Activated CD4-positive, alpha-beta T cell treated with anti-CD3 and anti-CD28 coated beads, Interleukin-2, amount 10 ng/mL, durations not matched to agents 24 days and 14 days (primary cell): ENCODE data around the gene CSF1. TPM values are rescaled to one million over a fixed set of nuclear protein-coding genes. Genes with fewer than 3 reads are reported as not detected.
"Not testable (repeated sequence)": the region's sequence is repeated elsewhere in the genome, so short reads cannot be mapped to it uniquely, and the experiment has no call there.

Experiments used
- DNase-seq: peaks from one replicate; pipeline ENCODE4 v3.0.0; 2022
- H3K27ac Mint-ChIP-seq: one replicate; pipeline ENCODE4 v1.8.0; 2022; ENCODE audit warnings: mild to moderate bottlenecking, mixed read lengths
- H3K27me3 Mint-ChIP-seq: one replicate; pipeline ENCODE4 v1.8.0; 2022; ENCODE audit warnings: mixed read lengths
- H3K36me3 Mint-ChIP-seq: one replicate; pipeline ENCODE4 v1.8.0; 2022; ENCODE audit warnings: low read depth, mild to moderate bottlenecking, mixed read lengths
- H3K4me1 Mint-ChIP-seq: one replicate; pipeline ENCODE4 v1.8.0; 2021; ENCODE audit warnings: mixed read lengths
- H3K4me3 Mint-ChIP-seq: one replicate; pipeline ENCODE4 v1.8.0; 2022; ENCODE audit warnings: mild to moderate bottlenecking, moderate library complexity, mixed read lengths
- H3K9me3 Mint-ChIP-seq: one replicate; pipeline ENCODE4 v1.8.0; 2021; ENCODE audit warnings: mixed read lengths
- intact Hi-C: fragments of 100-400 bp; cut with micrococcal nuclease; formaldehyde crosslinking; loops from one replicate; pipeline ENCODE4 v1.15.1; 2023
- total RNA-seq: library from RNA; stranded (reverse); gene quantifications from 2 replicates; pipeline ENCODE4 v1.2.3, GENCODE V29; 2022

CSF1 gene
- total RNA-seq, 1 donor from 2014 or later = 193 TPM

DNA sequence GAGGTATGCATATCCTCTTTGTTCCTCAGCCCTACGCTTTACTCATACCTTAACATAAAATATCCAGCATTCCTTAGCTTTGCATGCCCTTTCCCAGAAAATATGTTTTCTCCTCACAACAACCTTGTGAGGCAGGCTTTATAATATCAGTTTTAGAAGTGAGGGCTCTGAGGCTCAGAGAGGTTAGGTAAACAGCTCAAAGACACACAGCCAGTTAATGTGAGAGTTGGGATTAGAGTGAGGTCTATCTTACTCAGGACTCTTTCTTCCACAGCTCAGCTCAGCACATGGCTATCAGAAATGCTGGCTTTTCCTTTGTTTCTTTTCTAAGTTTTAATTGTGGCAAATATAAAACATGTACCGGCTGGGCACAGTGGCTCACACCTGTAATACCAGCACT is 27.9 kb downstream of the CSF1 start:
- intact Hi-C loops = no loop called here
- peaks cover 8% of the 10 kb centered on the region for H3K4me1 Mint-ChIP-seq
- H3K4me3 Mint-ChIP-seq = no peak overlapping the region
- H3K27me3 Mint-ChIP-seq = peaks cover 16% of the 10 kb centered on the region
- H3K27ac Mint-ChIP-seq = no peak overlapping the region
- DNase-seq = no peak
- H3K9me3 Mint-ChIP-seq = peaks cover 14% of the 10 kb centered on the region
- peaks cover 7% of the 10 kb centered on the region for H3K36me3 Mint-ChIP-seq

- H3K27me3 Mint-ChIP-seq = peaks cover 20% of the 10 kb centered on the region
- peaks cover 2% of the 10 kb centered on the region for H3K4me1 Mint-ChIP-seq
- H3K27ac Mint-ChIP-seq = no peak overlapping the region
- H3K9me3 Mint-ChIP-seq = peaks cover 8% of the 10 kb centered on the region
- intact Hi-C loops = no loop called here
- no peak for DNase-seq
- no peak overlapping the region for H3K4me3 Mint-ChIP-seq
- peaks cover 4% of the 10 kb centered on the region for H3K36me3 Mint-ChIP-seq
Measured at GRCh38 chr1:109942434-109942833, 31.8 kb downstream of the CSF1 start.

DNA sequence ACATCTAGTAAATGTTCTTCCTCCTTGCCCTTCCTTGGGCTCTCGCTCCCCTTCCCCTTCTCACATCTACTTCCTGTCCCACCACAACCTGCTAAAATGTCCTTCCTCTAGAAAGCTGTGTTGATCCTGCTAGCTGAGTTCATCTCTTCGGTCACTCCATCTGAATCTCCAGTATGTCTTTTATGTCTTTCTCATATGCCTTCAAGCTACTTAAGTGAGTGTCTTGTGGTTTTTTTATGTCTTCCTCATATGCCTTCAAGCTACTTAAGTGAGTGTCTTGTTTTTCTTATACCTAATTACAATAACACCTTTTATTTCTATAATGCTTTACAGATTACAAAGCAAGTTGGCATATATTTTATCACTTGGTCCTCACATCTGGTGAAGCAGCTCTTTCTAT is 33.9 kb downstream of the CSF1 start:
- Mint-ChIP-seq H3K27me3 (peaks cover 11% of the 10 kb centered on the region), H3K36me3 (no peaks in the 10 kb centered on the region), H3K9me3 (peaks cover 4% of the 10 kb centered on the region), H3K4me1 (peaks cover 2% of the 10 kb centered on the region), H3K4me3 (no peak overlapping the region), H3K27ac (no peak overlapping the region)
- intact Hi-C loops = no loop called here
- no peak for DNase-seq

DNA sequence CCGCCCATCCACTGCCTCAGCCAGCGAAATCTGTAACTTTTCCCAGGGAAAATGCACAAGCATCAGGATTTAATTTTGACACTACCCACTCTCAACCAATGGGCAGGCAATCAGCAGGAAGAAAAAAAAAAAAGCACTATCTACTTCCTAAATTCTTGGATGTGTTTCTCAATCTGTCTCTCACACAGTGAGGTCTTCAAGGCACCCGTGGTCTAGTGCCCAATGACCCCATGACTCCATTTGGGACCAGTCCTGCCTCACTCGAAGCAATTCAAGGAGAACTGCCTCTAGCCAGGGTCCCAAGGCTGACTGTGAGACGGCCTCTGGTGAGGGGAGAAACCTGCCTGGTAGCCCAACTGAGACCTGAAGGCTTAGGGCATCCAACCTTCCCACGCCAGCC is 35.9 kb downstream of the CSF1 start:
- intact Hi-C loops = no loop called here
- Mint-ChIP-seq H3K27me3 (peaks cover 11% of the 10 kb centered on the region), H3K36me3 (no peaks in the 10 kb centered on the region), H3K4me3 (no peak overlapping the region), H3K4me1 (peaks cover 2% of the 10 kb centered on the region), H3K9me3 (peaks cover 4% of the 10 kb centered on the region), H3K27ac (no peak overlapping the region)
- no peak for DNase-seq

DNA sequence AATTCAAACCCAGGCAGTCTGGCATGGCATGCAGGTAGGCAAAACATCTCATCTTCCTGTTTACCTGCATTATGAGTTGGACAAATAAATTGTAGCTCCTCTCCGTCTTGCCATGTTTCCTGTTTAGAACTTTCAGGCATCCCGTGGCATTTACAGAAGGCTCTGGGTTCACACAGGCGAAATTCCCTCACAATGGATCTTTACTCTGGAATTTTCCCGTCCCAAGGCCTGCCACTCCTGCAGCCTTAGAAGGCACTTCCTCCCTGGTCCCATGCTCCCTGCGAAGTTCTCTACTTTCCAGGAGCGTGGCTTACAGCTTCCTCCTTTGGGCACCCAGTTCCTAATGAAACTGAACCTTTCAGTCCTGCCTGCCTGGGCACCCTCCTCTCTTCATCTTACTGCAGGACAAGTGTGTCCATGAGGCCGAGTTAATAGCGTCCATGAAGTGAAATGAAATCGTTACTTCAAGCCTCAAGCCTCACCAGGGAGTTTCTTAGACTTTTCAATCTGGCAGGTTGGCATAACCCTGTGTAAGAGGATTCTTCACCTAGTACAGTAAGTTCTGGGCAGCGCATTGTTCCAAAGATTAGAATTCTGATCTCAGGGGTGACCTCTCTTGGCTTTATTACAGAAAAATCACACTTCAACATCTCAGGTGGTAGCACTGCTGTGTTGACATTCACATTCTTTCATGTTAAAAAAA is 37.1 kb downstream of the CSF1 start:
- H3K27me3 Mint-ChIP-seq = peaks cover 10% of the 10 kb centered on the region
- H3K4me3 Mint-ChIP-seq = no peak overlapping the region
- intact Hi-C loops = no loop called here
- peaks cover 4% of the 10 kb centered on the region for H3K9me3 Mint-ChIP-seq
- no peaks in the 10 kb centered on the region for H3K36me3 Mint-ChIP-seq
- H3K4me1 Mint-ChIP-seq = peaks cover 2% of the 10 kb centered on the region
- DNase-seq = no peak
- H3K27ac Mint-ChIP-seq = no peak overlapping the region

DNA sequence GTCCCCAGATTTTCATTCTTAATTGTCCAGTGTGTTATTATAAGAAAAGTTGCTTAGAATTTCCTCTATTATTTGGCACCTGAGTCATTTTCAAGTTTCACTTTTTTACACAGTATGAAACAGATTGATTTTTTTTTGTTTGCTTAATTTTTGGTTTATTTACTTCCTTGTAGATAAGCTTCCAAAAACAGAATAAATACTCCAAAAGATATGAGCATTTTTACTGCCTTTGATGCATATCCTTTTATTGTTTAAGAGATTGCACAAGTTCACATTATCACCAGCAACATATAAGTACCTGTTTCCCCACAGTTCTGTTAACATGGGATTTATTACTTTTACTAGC is 37.6 kb downstream of the CSF1 start:
- H3K4me1 Mint-ChIP-seq = peaks cover 2% of the 10 kb centered on the region
- intact Hi-C loops = no loop called here
- no peak overlapping the region for H3K4me3 Mint-ChIP-seq
- H3K27ac Mint-ChIP-seq = no peak overlapping the region
- no peaks in the 10 kb centered on the region for H3K36me3 Mint-ChIP-seq
- H3K9me3 Mint-ChIP-seq = peaks cover 4% of the 10 kb centered on the region
- peaks cover 7% of the 10 kb centered on the region for H3K27me3 Mint-ChIP-seq
- DNase-seq = no peak

DNA sequence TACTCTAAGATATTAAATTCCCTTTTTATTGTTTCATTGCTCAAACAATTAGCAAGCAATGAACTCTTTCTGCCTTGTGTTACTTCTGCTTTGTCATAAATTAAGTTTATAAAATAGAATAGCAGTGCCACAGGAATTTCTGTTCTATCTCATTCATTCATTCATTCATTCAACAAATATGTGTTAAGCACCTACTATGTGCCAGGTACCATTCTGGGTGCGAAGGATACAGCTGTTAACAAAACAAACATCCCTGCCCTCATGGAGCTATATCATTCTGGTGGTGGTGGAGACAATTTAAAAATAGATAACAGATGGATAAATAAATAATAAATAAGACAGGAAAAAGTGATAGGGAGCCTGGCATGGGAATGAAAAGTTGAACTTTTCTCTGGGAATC is 39.4 kb downstream of the CSF1 start:
- Mint-ChIP-seq H3K27ac (no peak overlapping the region), H3K36me3 (no peaks in the 10 kb centered on the region)

GRCh38 chr1:109950509-109950908 is 39.9 kb downstream of the CSF1 start:
- H3K36me3 Mint-ChIP-seq = no peaks in the 10 kb centered on the region
- DNase-seq = no peak
- H3K27me3 Mint-ChIP-seq = peaks cover 7% of the 10 kb centered on the region
- intact Hi-C loops = no loop called here
- H3K27ac Mint-ChIP-seq = no peak overlapping the region
- no peaks in the 10 kb centered on the region for H3K4me1 Mint-ChIP-seq
- no peak overlapping the region for H3K4me3 Mint-ChIP-seq
- peaks cover 4% of the 10 kb centered on the region for H3K9me3 Mint-ChIP-seq

More for the DNA sequence above, 39.4 kb downstream of the CSF1 start:
- no peak for DNase-seq
- Mint-ChIP-seq H3K4me1 (no peaks in the 10 kb centered on the region), H3K27me3 (peaks cover 7% of the 10 kb centered on the region), H3K9me3 (peaks cover 4% of the 10 kb centered on the region), H3K4me3 (no peak overlapping the region)
- intact Hi-C loops = no loop called here

DNA sequence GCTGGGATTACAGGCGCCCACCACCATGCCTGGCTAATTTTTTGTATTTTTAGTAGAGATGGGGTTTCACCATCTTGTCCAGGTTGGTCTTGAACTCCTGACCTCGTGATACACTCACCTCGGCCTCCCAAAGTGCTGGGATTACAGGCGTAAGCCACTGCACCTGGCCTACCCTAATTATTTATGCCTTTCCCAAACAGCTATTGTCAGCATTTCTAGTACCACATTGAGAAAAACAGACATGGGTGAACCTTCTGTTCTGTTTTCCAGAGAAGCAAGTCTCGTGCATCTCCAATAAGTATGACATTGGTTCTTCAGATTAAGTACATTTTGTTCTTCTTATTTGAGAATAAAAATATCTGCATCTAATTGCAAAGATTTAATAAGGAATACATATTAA is 40.9 kb downstream of the CSF1 start:
- H3K4me3 Mint-ChIP-seq, intact Hi-C loops, H3K9me3 Mint-ChIP-seq, H3K27me3 Mint-ChIP-seq, DNase-seq, H3K36me3 Mint-ChIP-seq, H3K4me1 Mint-ChIP-seq, H3K27ac Mint-ChIP-seq: not testable (repeated sequence)

DNA sequence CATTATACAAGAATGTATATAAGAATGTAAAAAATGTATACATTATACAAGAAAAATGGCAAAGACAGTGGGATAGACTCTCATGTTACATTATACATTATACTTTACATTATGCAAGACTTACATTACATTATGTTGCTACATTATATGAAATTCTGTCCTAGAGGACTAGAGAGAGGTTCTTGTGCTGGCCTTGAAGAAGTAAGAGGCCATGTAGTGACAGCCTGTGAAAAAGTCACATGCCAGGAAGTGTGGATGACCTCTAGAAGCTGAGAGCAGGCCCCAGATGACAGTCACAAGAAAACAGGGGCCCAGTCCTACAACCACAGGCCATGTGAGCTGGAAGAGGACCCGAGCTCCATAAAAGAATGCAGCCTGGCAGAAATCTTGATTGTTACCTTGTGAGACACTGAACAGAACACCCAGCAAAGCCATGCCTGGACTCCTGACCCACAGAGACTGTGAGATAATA is 43.4 kb downstream of the CSF1 start:
- no peak overlapping the region for H3K27ac Mint-ChIP-seq
- no peaks in the 10 kb centered on the region for H3K36me3 Mint-ChIP-seq
- no peaks in the 10 kb centered on the region for H3K4me1 Mint-ChIP-seq
- intact Hi-C loops = no loop called here
- H3K4me3 Mint-ChIP-seq = no peak overlapping the region
- H3K27me3 Mint-ChIP-seq = peaks cover 19% of the 10 kb centered on the region
- H3K9me3 Mint-ChIP-seq = no peaks in the 10 kb centered on the region
- DNase-seq = no peak

DNA sequence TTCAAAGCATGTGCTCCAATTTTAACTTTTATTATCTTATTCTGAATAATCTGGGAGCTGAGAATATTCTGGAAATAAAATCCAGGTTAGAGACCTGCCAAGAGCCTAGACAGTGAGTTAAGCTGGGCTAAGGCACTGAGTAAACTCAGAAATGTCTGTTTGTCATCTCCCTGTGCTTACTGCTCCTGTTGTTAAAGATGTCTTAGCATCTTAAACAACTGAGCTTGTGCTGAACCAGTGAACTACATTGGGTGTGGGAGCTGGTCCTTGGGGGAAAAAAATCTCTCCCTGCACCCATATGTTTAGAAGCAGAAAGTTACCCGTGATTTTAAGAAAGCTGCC is 49.0 kb downstream of the CSF1 start:
- H3K27ac Mint-ChIP-seq = no peak overlapping the region
- no peak overlapping the region for H3K4me3 Mint-ChIP-seq
- intact Hi-C loops = no loop called here
- no peaks in the 10 kb centered on the region for H3K4me1 Mint-ChIP-seq
- no peaks in the 10 kb centered on the region for H3K36me3 Mint-ChIP-seq
- DNase-seq = no peak
- H3K9me3 Mint-ChIP-seq = no peaks in the 10 kb centered on the region
- peaks cover 29% of the 10 kb centered on the region for H3K27me3 Mint-ChIP-seq

DNA sequence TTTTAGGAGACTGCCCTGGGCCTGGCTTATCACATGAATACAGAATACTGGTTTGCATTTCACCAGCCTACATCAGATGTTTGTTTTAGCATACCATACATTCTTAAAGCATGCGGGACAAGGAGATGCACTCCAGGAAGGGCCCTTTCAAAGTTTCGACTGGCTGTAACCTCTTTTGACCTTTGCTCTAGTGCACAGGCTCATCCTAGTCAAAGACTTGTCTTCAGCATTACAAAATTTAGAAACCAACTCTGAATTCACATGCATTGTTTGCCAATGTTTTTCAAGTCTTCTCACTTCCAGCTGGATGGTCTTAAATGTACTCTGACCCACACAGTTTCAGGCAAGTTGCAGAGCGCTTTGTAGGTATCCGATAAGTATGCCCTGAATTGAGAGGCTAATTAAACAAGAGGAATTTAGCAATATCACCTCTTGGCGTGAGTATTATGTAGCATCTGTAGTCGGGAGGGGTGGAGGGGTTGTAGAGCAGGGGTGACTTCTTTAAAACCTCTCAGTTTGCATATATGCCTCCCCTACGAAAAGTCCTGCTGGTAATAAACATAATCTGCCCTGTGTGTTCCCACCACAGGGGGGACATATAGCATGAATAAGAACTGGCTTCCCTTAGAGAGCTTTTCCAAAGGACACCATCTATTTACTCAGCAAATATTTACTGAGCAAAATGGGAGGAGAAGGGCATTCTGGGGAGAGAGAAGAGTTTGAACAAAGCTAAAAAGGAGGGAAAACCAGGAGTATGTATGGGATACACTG is 49.5 kb downstream of the CSF1 start:
- Mint-ChIP-seq H3K4me1 (no peaks in the 10 kb centered on the region), H3K27me3 (peaks cover 32% of the 10 kb centered on the region), H3K4me3 (no peak overlapping the region), H3K27ac (no peak overlapping the region), H3K36me3 (no peaks in the 10 kb centered on the region), H3K9me3 (peaks cover 2% of the 10 kb centered on the region)
- intact Hi-C loops = no loop called here
- DNase-seq = no peak

GRCh38 chr1:109960745-109961094 is 50.1 kb downstream of the CSF1 start:
- Mint-ChIP-seq H3K27me3 (peaks cover 36% of the 10 kb centered on the region), H3K36me3 (no peaks in the 10 kb centered on the region), H3K9me3 (peaks cover 5% of the 10 kb centered on the region), H3K4me3 (no peak overlapping the region), H3K27ac (no peak overlapping the region), H3K4me1 (no peaks in the 10 kb centered on the region)
- DNase-seq = no peak
- intact Hi-C loops = no loop called here

GRCh38 chr1:109963864-109964263 is 53.2 kb downstream of the CSF1 start:
- Mint-ChIP-seq H3K4me1 (no peaks in the 10 kb centered on the region), H3K27ac (no peak overlapping the region), H3K9me3 (peaks cover 5% of the 10 kb centered on the region), H3K4me3 (no peak overlapping the region), H3K36me3 (no peaks in the 10 kb centered on the region), H3K27me3 (peaks cover 30% of the 10 kb centered on the region)
- DNase-seq = no peak
- intact Hi-C loops = no loop called here
